ENCODE data around the gene CLDN22.

Gene CLDN22

GRCh38 chr4:183364025-183364424, 43.9 kb upstream of the CLDN22 start:
- Histone ChIP-seq H3K27me3 (ENCODE audit: insufficient read depth, poor library complexity, severe bottlenecking) (no peaks in the 10 kb centered on the region), H3K4me3 (replicated peaks; ENCODE audit: insufficient read depth, low read length) (no peak overlapping the region), H3K27ac (replicated peaks) (no peak overlapping the region)
- DNase-seq (ENCODE audit: low read depth in 1 of 2, low spot score in 1 of 2): no peak
- TF ChIP-seq GABPA (IDR thresholded peaks at IDR 0.05; ENCODE audit: low read depth) (no peak), REST (IDR thresholded peaks at IDR 0.05; ENCODE audit: insufficient replicate concordance, low read depth) (no peak), POLR2AphosphoS5 (IDR thresholded peaks at IDR 0.05; ENCODE audit: low read depth) (no peak), CTCF (IDR thresholded peaks at IDR 0.05; ENCODE audit: insufficient read depth, low read length) (no peak), SPI1 (IDR thresholded peaks at IDR 0.05; ENCODE audit: borderline replicate concordance, low read depth) (no peak)

- Histone ChIP-seq H3K27me3 (ENCODE audit: insufficient read depth, poor library complexity, severe bottlenecking) (no peaks in the 10 kb centered on the region), H3K27ac (replicated peaks) (no peak overlapping the region), H3K4me3 (replicated peaks; ENCODE audit: insufficient read depth, low read length) (no peak overlapping the region)
- DNase-seq (ENCODE audit: low read depth in 1 of 2, low spot score in 1 of 2): no peak
- TF ChIP-seq REST (IDR thresholded peaks at IDR 0.05; ENCODE audit: insufficient replicate concordance, low read depth) (no peak), SPI1 (IDR thresholded peaks at IDR 0.05; ENCODE audit: borderline replicate concordance, low read depth) (no peak)
Measured at GRCh38 chr4:183362916-183363542, 43.0 kb upstream of the CLDN22 start.

GRCh38 chr4:183362036-183362435, 42.0 kb upstream of the CLDN22 start:
- H3K4me3 ChIP-seq (replicated peaks; ENCODE audit: insufficient read depth, low read length): no peak overlapping the region
- DNase-seq (ENCODE audit: low read depth in 1 of 2, low spot score in 1 of 2): no peak
- no peak for TF ChIP-seq POLR2AphosphoS5 (IDR thresholded peaks at IDR 0.05; ENCODE audit: low read depth)
- H3K27me3 ChIP-seq (ENCODE audit: insufficient read depth, poor library complexity, severe bottlenecking): no peaks in the 10 kb centered on the region
- H3K27ac ChIP-seq (replicated peaks): no peak overlapping the region

GRCh38 chr4:183360161-183360919, 40.3 kb upstream of the CLDN22 start:
- Histone ChIP-seq H3K4me3 (replicated peaks; ENCODE audit: insufficient read depth, low read length) (no peak overlapping the region), H3K27ac (replicated peaks) (no peak overlapping the region), H3K27me3 (ENCODE audit: insufficient read depth, poor library complexity, severe bottlenecking) (no peaks in the 10 kb centered on the region)
- no peak for TF ChIP-seq REST (IDR thresholded peaks at IDR 0.05; ENCODE audit: insufficient replicate concordance, low read depth)
- no peak for TF ChIP-seq POLR2AphosphoS5 (IDR thresholded peaks at IDR 0.05; ENCODE audit: low read depth)
- TF ChIP-seq CTCF (IDR thresholded peaks at IDR 0.05; ENCODE audit: insufficient read depth, low read length): no peak
- TF ChIP-seq GABPA (IDR thresholded peaks at IDR 0.05; ENCODE audit: low read depth): no peak
- TF ChIP-seq SPI1 (IDR thresholded peaks at IDR 0.05; ENCODE audit: borderline replicate concordance, low read depth): no peak
- DNase-seq (ENCODE audit: low read depth in 1 of 2, low spot score in 1 of 2): no peak

Measured in HL-60 (cell line).